ENCODE results near the gene NR2C1. TPM values are rescaled to one million over a fixed set of nuclear protein-coding genes. Genes with fewer than 3 reads are reported as not detected.

NR2C1 gene
- total RNA-seq, 4 donors from 2014 or later, result 56.7 to 114 (median 80.1) TPM

DNA sequence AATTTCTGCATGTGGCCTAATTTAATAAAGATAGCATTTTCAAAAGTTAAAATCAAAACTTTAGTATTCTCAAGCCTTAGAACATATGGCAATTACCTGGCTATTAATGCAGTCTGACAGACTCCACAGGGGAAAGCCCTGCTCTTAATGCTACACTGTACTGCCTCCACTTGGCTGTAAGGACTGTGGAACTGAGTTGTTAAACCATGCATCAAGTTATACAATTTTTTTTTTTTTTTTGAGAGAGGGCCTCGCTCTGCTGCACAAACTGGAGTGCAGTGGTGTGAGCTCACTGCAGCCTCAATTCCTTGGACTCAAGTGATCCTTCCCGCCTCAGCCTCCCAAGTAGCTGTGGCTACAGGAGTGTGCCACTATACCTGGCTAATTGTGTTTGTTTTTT lies 50.9 kb downstream of the NR2C1 start:
- DNase-seq, result no peak
- Histone ChIP-seq H3K4me1 (no peaks in the 10 kb centered on the region), H3K36me3 (no peaks in the 10 kb centered on the region), H3K27ac (no peak overlapping the region), H3K27me3 (no peaks in the 10 kb centered on the region), H3K4me3 (no peak overlapping the region), H3K9me3 (no peaks in the 10 kb centered on the region)
- intact Hi-C loops (cut with DNase I; ENCODE audit: low total_unique reads), result no loop called here
- TF ChIP-seq POLR2A (IDR thresholded peaks at IDR 0.05), result no peak
- TF ChIP-seq, protein P1, sequence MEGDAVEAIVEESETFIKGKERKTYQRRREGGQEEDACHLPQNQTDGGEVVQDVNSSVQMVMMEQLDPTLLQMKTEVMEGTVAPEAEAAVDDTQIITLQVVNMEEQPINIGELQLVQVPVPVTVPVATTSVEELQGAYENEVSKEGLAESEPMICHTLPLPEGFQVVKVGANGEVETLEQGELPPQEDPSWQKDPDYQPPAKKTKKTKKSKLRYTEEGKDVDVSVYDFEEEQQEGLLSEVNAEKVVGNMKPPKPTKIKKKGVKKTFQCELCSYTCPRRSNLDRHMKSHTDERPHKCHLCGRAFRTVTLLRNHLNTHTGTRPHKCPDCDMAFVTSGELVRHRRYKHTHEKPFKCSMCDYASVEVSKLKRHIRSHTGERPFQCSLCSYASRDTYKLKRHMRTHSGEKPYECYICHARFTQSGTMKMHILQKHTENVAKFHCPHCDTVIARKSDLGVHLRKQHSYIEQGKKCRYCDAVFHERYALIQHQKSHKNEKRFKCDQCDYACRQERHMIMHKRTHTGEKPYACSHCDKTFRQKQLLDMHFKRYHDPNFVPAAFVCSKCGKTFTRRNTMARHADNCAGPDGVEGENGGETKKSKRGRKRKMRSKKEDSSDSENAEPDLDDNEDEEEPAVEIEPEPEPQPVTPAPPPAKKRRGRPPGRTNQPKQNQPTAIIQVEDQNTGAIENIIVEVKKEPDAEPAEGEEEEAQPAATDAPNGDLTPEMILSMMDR (IDR thresholded peaks at IDR 0.05), result no peak

DNA sequence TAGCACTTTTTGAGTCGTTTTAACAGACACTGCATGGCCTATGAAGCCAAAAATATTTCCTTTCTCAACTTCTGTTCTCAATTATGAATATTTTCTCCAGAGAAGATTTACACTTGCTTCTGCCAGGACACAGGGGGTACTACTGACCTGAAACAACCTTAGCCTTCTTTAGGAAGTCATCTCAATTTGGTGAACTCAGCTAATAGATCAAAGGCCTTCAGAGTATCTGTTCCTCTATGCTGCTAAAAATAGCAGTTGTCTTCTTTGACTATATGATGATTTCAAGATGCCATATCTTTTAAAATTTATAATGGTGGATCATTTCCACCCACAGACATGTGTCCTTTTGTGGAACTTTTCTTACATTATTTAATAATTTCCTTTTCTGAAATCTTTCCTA lies 55.9 kb downstream of the NR2C1 start:
- Histone ChIP-seq H3K9me3 (no peaks in the 10 kb centered on the region), H3K36me3 (no peaks in the 10 kb centered on the region), H3K4me1 (no peaks in the 10 kb centered on the region), H3K4me3 (no peak overlapping the region), H3K27me3 (no peaks in the 10 kb centered on the region), H3K27ac (no peak overlapping the region)
- intact Hi-C loops (cut with DNase I; ENCODE audit: low total_unique reads), result no loop called here
- TF ChIP-seq, protein P1 (IDR thresholded peaks at IDR 0.05), result no peak
- TF ChIP-seq POLR2A (IDR thresholded peaks at IDR 0.05), result no peak
- DNase-seq, result no peak

DNA sequence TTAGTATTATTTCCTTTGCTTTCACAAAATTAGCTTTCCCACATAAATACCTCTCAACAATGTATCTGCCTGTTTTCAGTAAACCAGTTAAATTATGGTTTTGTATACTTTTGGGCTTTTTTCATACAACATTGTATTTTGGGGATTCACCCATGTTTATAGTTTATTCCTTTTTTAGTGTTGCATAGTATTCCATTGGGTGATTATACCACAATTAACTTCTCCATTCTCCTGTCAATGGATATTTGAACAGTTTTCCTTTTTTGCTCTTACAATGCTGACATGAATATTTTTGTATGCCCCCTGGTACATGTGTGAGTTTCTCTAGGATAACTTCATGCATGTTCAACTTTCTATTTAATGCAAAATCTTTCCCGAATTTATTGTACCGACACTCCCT lies 57.3 kb downstream of the NR2C1 start:
- Histone ChIP-seq H3K9me3 (no peaks in the 10 kb centered on the region), H3K4me1 (no peaks in the 10 kb centered on the region), H3K36me3 (no peaks in the 10 kb centered on the region), H3K4me3 (no peak overlapping the region), H3K27me3 (no peaks in the 10 kb centered on the region), H3K27ac (no peak overlapping the region)
- intact Hi-C loops (cut with DNase I; ENCODE audit: low total_unique reads), result no loop called here
- TF ChIP-seq, protein P1 (IDR thresholded peaks at IDR 0.05), result no peak
- TF ChIP-seq POLR2A (IDR thresholded peaks at IDR 0.05), result no peak
- DNase-seq, result no peak

DNA sequence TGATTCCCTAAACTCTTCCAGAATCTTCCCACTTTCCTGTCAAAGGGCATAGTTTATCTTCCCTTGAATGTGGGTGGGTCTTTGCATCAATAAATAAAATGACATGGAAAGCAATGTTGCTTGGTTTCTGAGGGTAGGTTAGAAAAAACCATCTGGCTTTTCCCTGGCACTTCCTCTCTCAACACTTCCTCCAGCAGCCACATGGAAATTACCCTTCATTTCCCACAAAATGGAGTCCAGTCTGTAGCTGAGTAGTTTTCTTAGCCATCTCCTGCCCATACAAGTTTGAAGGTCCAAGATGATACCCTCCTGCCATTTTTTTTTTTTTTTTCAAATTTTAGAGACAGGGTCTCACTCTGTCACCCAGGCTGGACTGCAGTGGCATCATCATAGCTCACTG lies 58.9 kb downstream of the NR2C1 start:
- Histone ChIP-seq H3K27me3 (no peaks in the 10 kb centered on the region), H3K36me3 (no peaks in the 10 kb centered on the region), H3K4me1 (no peaks in the 10 kb centered on the region), H3K9me3 (no peaks in the 10 kb centered on the region), H3K27ac (no peak overlapping the region), H3K4me3 (no peak overlapping the region)
- intact Hi-C loops (cut with DNase I; ENCODE audit: low total_unique reads), result no loop called here
- TF ChIP-seq POLR2A (IDR thresholded peaks at IDR 0.05), result no peak
- TF ChIP-seq, protein P1 (IDR thresholded peaks at IDR 0.05), result no peak
- DNase-seq, result no peak

DNA sequence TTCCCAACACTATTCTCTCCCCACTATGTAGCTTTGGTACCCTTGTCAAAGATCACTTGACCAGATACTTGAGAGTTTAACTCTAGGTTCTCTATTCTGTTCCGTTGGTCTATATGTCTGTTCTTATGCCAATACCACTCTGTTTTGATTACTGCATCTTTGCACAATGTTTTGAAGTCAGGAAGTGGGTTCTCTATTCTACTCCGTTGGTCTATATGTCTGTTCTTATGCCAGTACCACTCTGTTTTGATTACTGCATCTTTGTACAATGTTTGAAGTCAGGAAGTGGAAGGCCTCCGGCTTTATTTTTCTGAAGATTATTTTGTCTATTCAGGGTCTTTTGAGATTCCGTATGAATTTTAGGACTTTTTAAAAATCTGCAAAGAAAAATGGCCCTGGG lies 67.2 kb downstream of the NR2C1 start:
- intact Hi-C loops (cut with DNase I; ENCODE audit: low total_unique reads), result no loop called here
- no peaks in the 10 kb centered on the region for H3K27me3 ChIP-seq
- no peak overlapping the region for H3K27ac ChIP-seq
- DNase-seq, result no peak
- H3K36me3 ChIP-seq, result no peaks in the 10 kb centered on the region
- TF ChIP-seq, protein P1 (IDR thresholded peaks at IDR 0.05), result no peak
- no peak for TF ChIP-seq POLR2A (IDR thresholded peaks at IDR 0.05)
- no peaks in the 10 kb centered on the region for H3K4me1 ChIP-seq
- H3K9me3 ChIP-seq, result no peaks in the 10 kb centered on the region
- H3K4me3 ChIP-seq, result no peak overlapping the region
